Measurements from ENCODE around the gene PDE6H. TPM values are rescaled to one million over a fixed set of nuclear protein-coding genes. Genes with fewer than 3 reads are reported as not detected.

PDE6H gene
- total RNA-seq, 1 donor = not detected

- Histone ChIP-seq H3K4me2 (ENCODE audit: insufficient read depth, low read length) (no peak overlapping the region), H3K4me3 (ENCODE audit: insufficient read depth, low read length) (no peak overlapping the region), H3K9me3 (ENCODE audit: low read depth, low read length) (no peaks in the 10 kb centered on the region), H3K27ac (ENCODE audit: low read depth, low read length) (no peak overlapping the region), H3K27me3 (ENCODE audit: insufficient read depth, low read length) (no peaks in the 10 kb centered on the region), H2AFZ (ENCODE audit: low read length) (peak overlapping the region; percentile 46), H3K36me3 (ENCODE audit: insufficient read depth, low read length) (no peaks in the 10 kb centered on the region), H3K4me1 (ENCODE audit: insufficient read depth, low read length) (peaks cover 26% of the 10 kb centered on the region), H3K79me2 (ENCODE audit: insufficient read depth, low read length) (no peaks in the 10 kb centered on the region), H4K20me1 (ENCODE audit: insufficient read depth, low read length) (no peaks in the 10 kb centered on the region)
- no peak for DNase-seq (ENCODE audit: insufficient read length, low spot score, missing footprints)
- no peak for TF ChIP-seq CTCF (IDR thresholded peaks at IDR 0.05; ENCODE audit: extremely low read depth, low read depth, low read length)
These were observed 19.1 kb upstream of the PDE6H start for GRCh38 chr12:14953752-14954151.

GRCh38 chr12:14954269-14954668, 18.6 kb upstream of the PDE6H start:
- no peak overlapping the region for H3K4me3 ChIP-seq (ENCODE audit: insufficient read depth, low read length)
- H3K4me2 ChIP-seq (ENCODE audit: insufficient read depth, low read length) = no peak overlapping the region
- no peaks in the 10 kb centered on the region for H3K27me3 ChIP-seq (ENCODE audit: insufficient read depth, low read length)
- H3K79me2 ChIP-seq (ENCODE audit: insufficient read depth, low read length) = no peaks in the 10 kb centered on the region
- TF ChIP-seq CTCF (IDR thresholded peaks at IDR 0.05; ENCODE audit: extremely low read depth, low read depth, low read length) = no peak
- DNase-seq (ENCODE audit: insufficient read length, low spot score, missing footprints) = no peak
- peaks cover 21% of the 10 kb centered on the region for H3K4me1 ChIP-seq (ENCODE audit: insufficient read depth, low read length)
- no peaks in the 10 kb centered on the region for H4K20me1 ChIP-seq (ENCODE audit: insufficient read depth, low read length)
- no peaks in the 10 kb centered on the region for H3K9me3 ChIP-seq (ENCODE audit: low read depth, low read length)
- H3K27ac ChIP-seq (ENCODE audit: low read depth, low read length) = no peak overlapping the region
- H3K36me3 ChIP-seq (ENCODE audit: insufficient read depth, low read length) = no peaks in the 10 kb centered on the region
- H2AFZ ChIP-seq (ENCODE audit: low read length) = no peak overlapping the region

GRCh38 chr12:14956024-14956891, 16.6 kb upstream of the PDE6H start:
- Histone ChIP-seq H3K4me2 (ENCODE audit: insufficient read depth, low read length) (no peak overlapping the region), H2AFZ (ENCODE audit: low read length) (no peak overlapping the region), H3K36me3 (ENCODE audit: insufficient read depth, low read length) (no peaks in the 10 kb centered on the region), H3K79me2 (ENCODE audit: insufficient read depth, low read length) (no peaks in the 10 kb centered on the region), H3K27ac (ENCODE audit: low read depth, low read length) (no peak overlapping the region), H4K20me1 (ENCODE audit: insufficient read depth, low read length) (no peaks in the 10 kb centered on the region), H3K4me1 (ENCODE audit: insufficient read depth, low read length) (peaks cover 29% of the 10 kb centered on the region), H3K9me3 (ENCODE audit: low read depth, low read length) (no peaks in the 10 kb centered on the region), H3K27me3 (ENCODE audit: insufficient read depth, low read length) (no peaks in the 10 kb centered on the region), H3K4me3 (ENCODE audit: insufficient read depth, low read length) (no peak overlapping the region)
- TF ChIP-seq CTCF (IDR thresholded peaks at IDR 0.05; ENCODE audit: extremely low read depth, low read depth, low read length) = no peak
- no peak for DNase-seq (ENCODE audit: insufficient read length, low spot score, missing footprints)

GRCh38 chr12:14956905-14957304, 15.9 kb upstream of the PDE6H start:
- Histone ChIP-seq H3K36me3 (ENCODE audit: insufficient read depth, low read length) (no peaks in the 10 kb centered on the region), H3K4me3 (ENCODE audit: insufficient read depth, low read length) (no peak overlapping the region), H3K27me3 (ENCODE audit: insufficient read depth, low read length) (no peaks in the 10 kb centered on the region), H3K4me1 (ENCODE audit: insufficient read depth, low read length) (peaks cover 22% of the 10 kb centered on the region), H3K9me3 (ENCODE audit: low read depth, low read length) (no peaks in the 10 kb centered on the region), H2AFZ (ENCODE audit: low read length) (no peak overlapping the region), H3K4me2 (ENCODE audit: insufficient read depth, low read length) (no peak overlapping the region), H3K27ac (ENCODE audit: low read depth, low read length) (no peak overlapping the region), H4K20me1 (ENCODE audit: insufficient read depth, low read length) (no peaks in the 10 kb centered on the region), H3K79me2 (ENCODE audit: insufficient read depth, low read length) (no peaks in the 10 kb centered on the region)
- no peak for DNase-seq (ENCODE audit: insufficient read length, low spot score, missing footprints)
- no peak for TF ChIP-seq CTCF (IDR thresholded peaks at IDR 0.05; ENCODE audit: extremely low read depth, low read depth, low read length)
